SK-N-SH (cell line): ENCODE measurements around the gene ASIC2. TPM values are rescaled to one million over a fixed set of nuclear protein-coding genes. Genes with fewer than 3 reads are reported as not detected.

Experiments
- CTCF ChIA-PET: fragments of 300-600, 350-600 bp; formaldehyde crosslinking; extraction: SDS; loops from one replicate; lab custom pipeline; 2021; lab: Yijun Ruan, JAX
- POLR2A ChIA-PET: fragments of 350-600 bp; sonication (Branson Sonifier 250); formaldehyde crosslinking; extraction: SDS; loops from one replicate; lab custom pipeline; 2020; ENCODE audit warnings: antibody characterized with exemption, inconsistent platforms; lab: Yijun Ruan, JAX
- DNase-seq: peaks from one replicate; pipeline ENCODE4 v3.0.0; 2012
- H2AFZ ChIP-seq: fragments of 200-600 bp; sonication (generic); 2 replicates; pipeline ENCODE4 v1.8.1; 2016; ENCODE audit warnings: antibody characterized with exemption, mild to moderate bottlenecking, low read depth
- H3F3A ChIP-seq: fragments of 200-600 bp; sonication (generic); replicated peaks from 2 replicates; pipeline ENCODE3; 2016; ENCODE audit warnings: antibody characterized with exemption, mild to moderate bottlenecking; ENCODE audit not compliant: insufficient read depth
- H3K27ac ChIP-seq, 2 experiments: fragments of 200-500 bp in 1 of 2; fragments of 200-600 bp in 1 of 2; sonication (Bioruptor generic) in 1 of 2; sonication (generic), shearing (Covaris generic) in 1 of 2; 2 replicates each; pipeline versions ENCODE4 v1.5.1 to v1.6.1; 2014 to 2016; ENCODE audit warnings: low read depth in 2 of 2, inconsistent platforms in 1 of 2, low read length in 1 of 2, mild to moderate bottlenecking in 1 of 2, mixed read lengths in 1 of 2
- H3K27me3 ChIP-seq: fragments of 200-600 bp; sonication (generic), shearing (Covaris generic); 2 replicates; pipeline ENCODE4 v1.6.1; 2016; ENCODE audit warnings: mixed run types; ENCODE audit not compliant: insufficient read depth
- H3K36me3 ChIP-seq, 2 experiments: fragments of 200-500 bp in 1 of 2; fragments of 200-600 bp in 1 of 2; sonication (Bioruptor generic) in 1 of 2; sonication (generic) in 1 of 2; replicated peaks in 1 of 2; 2 replicates each; pipeline versions ENCODE3 to v1.5.1; 2014 to 2016; ENCODE audit warnings: low read length in 1 of 2, mild to moderate bottlenecking in 1 of 2; ENCODE audit not compliant: insufficient read depth in 2 of 2, control insufficient read depth in 1 of 2
- H3K4me1 ChIP-seq, 2 experiments: fragments of 200-500 bp in 1 of 2; fragments of 200-600 bp in 1 of 2; sonication (Bioruptor generic) in 1 of 2; sonication (generic), shearing (Covaris generic) in 1 of 2; 2 replicates each; pipeline versions ENCODE4 v1.5.1 to v1.6.1; 2014 to 2016; ENCODE audit warnings: low read depth in 1 of 2, low read length in 1 of 2, mixed run types in 1 of 2; ENCODE audit not compliant: insufficient read depth in 2 of 2, control insufficient read depth in 1 of 2
- H3K4me2 ChIP-seq: fragments of 200-600 bp; sonication (generic), shearing (Covaris generic); 2 replicates; pipeline ENCODE4 v1.6.1; 2017; ENCODE audit warnings: mixed run types
- H3K4me3 ChIP-seq, 2 experiments: fragments of 200-500 bp in 1 of 2; fragments of 200-600 bp in 1 of 2; sonication (Bioruptor generic) in 1 of 2; sonication (generic), shearing (Covaris generic) in 1 of 2; 2 replicates each; pipeline versions ENCODE4 v1.5.1 to v1.8.1; 2014 to 2016; ENCODE audit warnings: low read depth in 2 of 2, inconsistent platforms in 1 of 2, low read length in 1 of 2, mild to moderate bottlenecking in 1 of 2, mixed read lengths in 1 of 2, moderate library complexity in 1 of 2
- H3K79me2 ChIP-seq: fragments of 200-600 bp; sonication (generic); 2 replicates; pipeline ENCODE4 v1.8.1; 2017; ENCODE audit warnings: mild to moderate bottlenecking; ENCODE audit not compliant: insufficient read depth
- H3K9ac ChIP-seq: fragments of 200-600 bp; sonication (generic); 2 replicates; pipeline ENCODE4 v1.6.1; 2017; ENCODE audit warnings: mixed run types
- H3K9me2 ChIP-seq: fragments of 200-600 bp; sonication (generic); 2 replicates; pipeline ENCODE4 v1.6.1; 2017; ENCODE audit warnings: mixed run types
- H3K9me3 ChIP-seq: fragments of 200-600 bp; sonication (generic); 2 replicates; pipeline ENCODE4 v1.6.1; 2017; ENCODE audit warnings: mixed run types, mild to moderate bottlenecking, moderate library complexity
- H4K20me1 ChIP-seq: fragments of 200-600 bp; sonication (generic); 2 replicates; pipeline ENCODE4 v1.6.1; 2017; ENCODE audit warnings: mild to moderate bottlenecking, mixed run types; ENCODE audit not compliant: insufficient read depth
- EP300 ChIP-seq, 2 experiments: IDR thresholded peaks; 2 replicates each; pipeline versions ENCODE4 v1.4.0 to v1.6.1; 2012; ENCODE audit warnings: borderline replicate concordance in 1 of 2, low read depth in 1 of 2, low read length in 1 of 2
- FOXM1 ChIP-seq: IDR thresholded peaks from 2 replicates; pipeline ENCODE4 v1.4.0; 2012; ENCODE audit warnings: low read depth, mild to moderate bottlenecking
- GABPA ChIP-seq: IDR thresholded peaks from 2 replicates; pipeline ENCODE4 v1.4.0; 2012; ENCODE audit warnings: low read depth, mild to moderate bottlenecking
- GATA2 ChIP-seq: sonication (generic); formaldehyde crosslinking; IDR thresholded peaks from 2 replicates; pipeline ENCODE4 v1.5.0; 2020; ENCODE audit warnings: mild to moderate bottlenecking, missing genetic modification reagents
- JUND ChIP-seq: IDR thresholded peaks from 2 replicates; pipeline ENCODE4 v1.4.0; 2012
- MAX ChIP-seq: IDR thresholded peaks from 2 replicates; pipeline ENCODE4 v1.4.0; 2012; ENCODE audit warnings: low read depth
- MEF2A ChIP-seq: IDR thresholded peaks from 2 replicates; pipeline ENCODE4 v1.4.0; 2012; ENCODE audit warnings: low read depth, borderline replicate concordance
- MXI1 ChIP-seq: IDR thresholded peaks from 2 replicates; pipeline ENCODE4 v1.6.1; 2012; ENCODE audit warnings: mild to moderate bottlenecking, low read depth, low read length, improper control_type of control experiment
- POLR2AphosphoS5 ChIP-seq: IDR thresholded peaks from 2 replicates; pipeline ENCODE4 v1.6.1; 2012; ENCODE audit warnings: low read depth, low read length
- RAD21 ChIP-seq: IDR thresholded peaks from 2 replicates; pipeline ENCODE4 v1.6.1; 2012; ENCODE audit warnings: mild to moderate bottlenecking, low read length
- RFX5 ChIP-seq: IDR thresholded peaks from 2 replicates; pipeline ENCODE4 v1.6.1; 2012; ENCODE audit warnings: mild to moderate bottlenecking, improper control_type of control experiment, low read length
- SMC3 ChIP-seq: IDR thresholded peaks from 2 replicates; pipeline ENCODE4 v1.6.1; 2012; ENCODE audit warnings: low read depth, low read length, improper control_type of control experiment
- TAF1 ChIP-seq: IDR thresholded peaks from 2 replicates; pipeline ENCODE4 v1.6.1; 2012; ENCODE audit warnings: low read depth, mild to moderate bottlenecking, low read length, moderate library complexity, borderline replicate concordance
- TCF12 ChIP-seq: IDR thresholded peaks from 2 replicates; pipeline ENCODE4 v1.4.0; 2012
- TEAD4 ChIP-seq: IDR thresholded peaks from 2 replicates; pipeline ENCODE4 v1.4.0; 2012; ENCODE audit warnings: mild to moderate bottlenecking, borderline replicate concordance; ENCODE audit not compliant: insufficient read depth
- USF1 ChIP-seq: IDR thresholded peaks from 2 replicates; pipeline ENCODE4 v1.4.0; 2012; ENCODE audit warnings: low read depth, borderline replicate concordance
- USF2 ChIP-seq: fragments of 150-350 bp; IDR thresholded peaks from 2 replicates; pipeline ENCODE4 v1.6.1; 2017; ENCODE audit warnings: antibody characterized with exemption, low read length, low read depth, borderline replicate concordance
- YY1 ChIP-seq: IDR thresholded peaks from 2 replicates; pipeline ENCODE4 v1.4.0; 2012; ENCODE audit warnings: low read depth, mild to moderate bottlenecking
- WGBS: methylation state at CpG from one replicate; pipeline ENCODE4 v1.1.6; 2017; ENCODE audit warnings: low lambda C conversion rate; 5-methylcytosine and 5-hydroxymethylcytosine counted together
- polyA plus RNA-seq, 3 experiments: library from polyadenylated mRNA; depleted of rRNA; stranded (reverse); fragments of >200 nt; gene quantifications; 2 replicates each; pipeline ENCODE4 v1.2.3, GENCODE V29; 2012
- TF ChIP-seq, protein P1 (sequence below): IDR thresholded peaks from 2 replicates; pipeline ENCODE4 v1.4.0; 2012; ENCODE audit warnings: low read depth, borderline replicate concordance

ASIC2 gene
- polyA plus RNA-seq, 1 of the 3 experiments (the other 2 are of a cell fraction) = 0.08 TPM

- Histone ChIP-seq H3K9ac (no peak overlapping the region), H3K9me3 (no peaks in the 10 kb centered on the region), H4K20me1 (no peaks in the 10 kb centered on the region), H3K4me1 (no peaks in the 10 kb centered on the region; a peak in 1 of 4 replicates), H3K27ac (no peak overlapping the region), H3K36me3 (no peaks in the 10 kb centered on the region), H3K4me2 (no peak overlapping the region)
- no peak for DNase-seq
- 37% methylated on average over 3 of the region's 3 CpGs for WGBS
- TF ChIP-seq RAD21 (no peak), RFX5 (no peak), TCF12 (no peak), TEAD4 (no peak), USF1 (no peak), POLR2AphosphoS5 (no peak), GABPA (no peak), GATA2 (CRISPR knock-in tag) (no peak), USF2 (no peak), MEF2A (no peak), YY1 (no peak), MAX (no peak), FOXM1 (no peak), JUND (no peak), TAF1 (no peak), EP300 (IDR thresholded peaks at IDR 0.05; ENCODE audit: borderline replicate concordance in 1 of 2, low read depth in 1 of 2, low read length in 1 of 2) (no peak), MXI1 (no peak), SMC3 (no peak)
- TF ChIP-seq, protein P1, sequence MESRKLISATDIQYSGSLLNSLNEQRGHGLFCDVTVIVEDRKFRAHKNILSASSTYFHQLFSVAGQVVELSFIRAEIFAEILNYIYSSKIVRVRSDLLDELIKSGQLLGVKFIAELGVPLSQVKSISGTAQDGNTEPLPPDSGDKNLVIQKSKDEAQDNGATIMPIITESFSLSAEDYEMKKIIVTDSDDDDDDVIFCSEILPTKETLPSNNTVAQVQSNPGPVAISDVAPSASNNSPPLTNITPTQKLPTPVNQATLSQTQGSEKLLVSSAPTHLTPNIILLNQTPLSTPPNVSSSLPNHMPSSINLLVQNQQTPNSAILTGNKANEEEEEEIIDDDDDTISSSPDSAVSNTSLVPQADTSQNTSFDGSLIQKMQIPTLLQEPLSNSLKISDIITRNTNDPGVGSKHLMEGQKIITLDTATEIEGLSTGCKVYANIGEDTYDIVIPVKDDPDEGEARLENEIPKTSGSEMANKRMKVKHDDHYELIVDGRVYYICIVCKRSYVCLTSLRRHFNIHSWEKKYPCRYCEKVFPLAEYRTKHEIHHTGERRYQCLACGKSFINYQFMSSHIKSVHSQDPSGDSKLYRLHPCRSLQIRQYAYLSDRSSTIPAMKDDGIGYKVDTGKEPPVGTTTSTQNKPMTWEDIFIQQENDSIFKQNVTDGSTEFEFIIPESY = no peak
- TF ChIP-seq, all 33 proteins: peak for 0
- H2AFZ ChIP-seq = no peak overlapping the region
- ChIA-PET POLR2A (no interaction called here), CTCF (interaction anchor here (1.3 kb wide), 1 partner anchor 13 kb away, joined by 3 read pairs; no protein-coding TSS in a partner anchor)
- H3K9me2 ChIP-seq = no peaks in the 10 kb centered on the region
- H3F3A ChIP-seq = no peaks in the 10 kb centered on the region
- H3K27me3 ChIP-seq = no peaks in the 10 kb centered on the region
- no peak overlapping the region for H3K4me3 ChIP-seq
- H3K79me2 ChIP-seq = no peaks in the 10 kb centered on the region
Measured at GRCh38 chr17:33220036-33220435, 73.1 kb downstream of the ASIC2 start.
